AG09309 (cell line): ENCODE data around the gene SLC39A11.

Experiments used
- DNase-seq: peaks from one replicate; pipeline ENCODE4 v3.0.0-alpha.2; 2010; ENCODE audit warnings: low read depth
- H3K4me3 ChIP-seq: 2 replicates; pipeline ENCODE4 v1.5.1; 2011; ENCODE audit warnings: mild to moderate bottlenecking, low read depth, low read length, moderate library complexity; ENCODE audit not compliant: control insufficient read depth
- CTCF ChIP-seq: IDR thresholded peaks from 2 replicates; pipeline ENCODE4 v1.5.1; 2011; ENCODE audit warnings: mild to moderate bottlenecking, low read depth, low read length, inconsistent platforms; ENCODE audit not compliant: insufficient read depth, control insufficient read depth; ENCODE audit errors: missing control alignments

SLC39A11 gene

DNA sequence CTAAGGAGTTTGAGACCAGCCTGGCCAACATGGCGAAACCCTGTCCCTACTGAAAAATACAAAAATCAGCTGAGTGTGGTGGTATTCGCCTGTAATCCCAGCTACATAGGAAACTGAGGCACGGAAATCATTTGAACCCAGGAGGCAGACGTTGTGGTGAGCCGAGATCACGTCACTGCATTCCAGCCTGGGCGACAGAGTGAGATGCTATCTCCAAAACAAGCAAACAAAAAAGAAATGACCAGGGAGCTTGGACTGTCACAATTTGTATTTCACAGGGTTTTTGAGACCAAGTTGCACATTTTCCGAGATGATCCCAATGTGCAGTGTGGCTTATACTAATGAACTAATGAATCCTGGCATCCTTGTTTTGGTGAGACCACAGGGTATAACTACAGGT is 156.5 kb downstream of the SLC39A11 start:
- no peak for TF ChIP-seq CTCF
- no peak for DNase-seq
- H3K4me3 ChIP-seq, result no peak overlapping the region

- no peak for TF ChIP-seq CTCF
- no peak overlapping the region for H3K4me3 ChIP-seq
- DNase-seq, result no peak
Measured at GRCh38 chr17:72934927-72935326, 157.6 kb downstream of the SLC39A11 start.

DNA sequence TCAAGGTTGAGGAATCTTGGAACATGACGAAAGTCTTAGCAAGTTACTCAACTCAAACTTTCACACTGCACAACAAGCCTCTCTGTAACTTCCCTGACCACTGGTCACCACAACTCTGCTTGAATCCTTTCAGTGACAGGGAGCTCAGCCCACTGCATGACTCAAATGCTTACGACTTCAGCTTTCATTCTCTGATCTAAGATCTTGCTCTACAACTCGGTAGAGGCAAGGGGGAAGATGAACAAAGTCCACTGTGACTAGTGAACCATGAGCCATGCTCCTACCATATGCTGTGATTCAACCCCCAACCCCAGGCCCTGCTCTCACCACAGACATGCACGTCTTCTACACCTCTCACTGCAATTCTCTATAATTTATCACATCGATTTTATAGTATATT is 160.9 kb downstream of the SLC39A11 start:
- no peak overlapping the region for H3K4me3 ChIP-seq
- no peak for TF ChIP-seq CTCF
- DNase-seq, result no peak

DNA sequence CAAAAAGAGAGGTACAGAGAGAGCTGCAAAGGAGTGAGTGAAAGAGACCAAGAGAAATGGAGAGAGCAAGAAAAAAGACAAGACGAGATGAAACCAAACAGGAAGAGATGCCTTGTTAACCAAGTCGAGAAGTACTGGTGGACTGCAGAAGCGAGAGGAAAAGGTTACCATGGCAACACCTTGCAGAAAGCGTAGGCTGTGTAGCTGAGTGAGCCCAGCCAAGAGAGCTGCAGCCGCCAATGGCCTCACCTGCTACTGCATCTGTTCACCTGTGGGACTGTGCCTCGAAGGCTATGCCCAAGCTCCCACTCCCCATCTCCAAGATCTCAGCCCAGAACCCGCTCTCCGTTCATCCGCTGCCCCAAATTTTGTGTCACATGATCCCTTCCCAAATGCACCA is 161.3 kb downstream of the SLC39A11 start:
- no peak for TF ChIP-seq CTCF
- no peak for DNase-seq
- H3K4me3 ChIP-seq, result no peak overlapping the region

DNA sequence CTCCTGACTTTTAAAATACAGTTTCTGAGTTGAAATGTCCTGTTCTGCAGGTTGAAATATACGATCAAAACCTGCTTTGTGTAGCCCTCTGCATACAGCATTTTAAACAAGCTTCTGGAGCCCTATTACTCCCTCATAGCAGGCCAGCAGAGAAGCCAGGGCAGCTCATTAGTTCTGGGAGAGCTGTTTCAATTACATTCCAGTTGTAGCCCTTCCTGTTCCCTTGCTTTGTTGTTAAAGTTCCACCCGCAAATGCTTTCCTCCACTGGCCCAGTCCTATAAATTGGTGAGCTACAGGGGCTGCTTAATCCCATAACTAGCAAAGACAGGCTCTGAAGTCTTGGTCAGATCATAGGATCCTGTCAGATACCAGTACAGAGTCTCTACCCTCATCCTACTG is 162.5 kb downstream of the SLC39A11 start:
- H3K4me3 ChIP-seq, result no peak overlapping the region
- no peak for DNase-seq
- no peak for TF ChIP-seq CTCF

GRCh38 chr17:72928454-72929136 is 163.9 kb downstream of the SLC39A11 start:
- TF ChIP-seq CTCF, result no peak
- no peak overlapping the region for H3K4me3 ChIP-seq

More at GRCh38 chr17:72928454-72929136, 163.9 kb downstream of the SLC39A11 start:
- DNase-seq, result no peak
